ENCODE data around the gene THADA.

Gene THADA

GRCh38 chr2:43507137-43507536 lies 88.7 kb downstream of the THADA start:
- no peak for FAIRE-seq

- FAIRE-seq = no peak
Measured at GRCh38 chr2:43495727-43496126, 100.1 kb downstream of the THADA start.

- no peak for FAIRE-seq
Measured at GRCh38 chr2:43493954-43494353, 101.9 kb downstream of the THADA start.

GRCh38 chr2:43491065-43491639 lies 104.7 kb downstream of the THADA start:
- no peak for FAIRE-seq

GRCh38 chr2:43490252-43490786 lies 105.5 kb downstream of the THADA start:
- no peak for FAIRE-seq

- FAIRE-seq = no peak
Measured at GRCh38 chr2:43488737-43489136, 107.1 kb downstream of the THADA start.

- FAIRE-seq = no peak
Measured at GRCh38 chr2:43486603-43487002, 109.2 kb downstream of the THADA start.

GRCh38 chr2:43484323-43484930 lies 111.4 kb downstream of the THADA start:
- peak; percentile 94 for FAIRE-seq

- no peak for FAIRE-seq
Measured at GRCh38 chr2:43482961-43483360, 112.9 kb downstream of the THADA start.

- no peak for FAIRE-seq
Measured at GRCh38 chr2:43481927-43482542, 113.8 kb downstream of the THADA start.

- FAIRE-seq = no peak
Measured at GRCh38 chr2:43480874-43481273, 115.0 kb downstream of the THADA start.

- no peak for FAIRE-seq
Measured at GRCh38 chr2:43478412-43479086, 117.3 kb downstream of the THADA start.

GRCh38 chr2:43475922-43476321 lies 119.9 kb downstream of the THADA start:
- FAIRE-seq = no peak

- FAIRE-seq = no peak
Measured at GRCh38 chr2:43475137-43475846, 120.5 kb downstream of the THADA start.

GRCh38 chr2:43474273-43474672 lies 121.6 kb downstream of the THADA start:
- FAIRE-seq = no peak

- no peak for FAIRE-seq
Measured at GRCh38 chr2:43473767-43474166, 122.1 kb downstream of the THADA start.

GRCh38 chr2:43472527-43473194 lies 123.2 kb downstream of the THADA start:
- no peak for FAIRE-seq

GRCh38 chr2:43469713-43470112 lies 126.1 kb downstream of the THADA start:
- no peak for FAIRE-seq

- no peak for FAIRE-seq
Measured at GRCh38 chr2:43469094-43469493, 126.7 kb downstream of the THADA start.

GRCh38 chr2:43467891-43468290 lies 127.9 kb downstream of the THADA start:
- FAIRE-seq = no peak

- peak; percentile 19 for FAIRE-seq
Measured at GRCh38 chr2:43465234-43465633, 130.6 kb downstream of the THADA start.

- no peak for FAIRE-seq
Measured at GRCh38 chr2:43464590-43464989, 131.2 kb downstream of the THADA start.
